Right atrium auricular region (tissue), 2 donors: ENCODE measurements around the gene CNGA4. TPM values are rescaled to one million over a fixed set of nuclear protein-coding genes. Genes with fewer than 3 reads are reported as not detected.

Experiments
- DNase-seq: peaks from one replicate; pipeline ENCODE4 v3.0.0-alpha.2; 2019; ENCODE audit warnings: low spot score
- H3K27ac ChIP-seq, 2 donors: fragments of 200-600 bp; sonication (generic); 1 replicate in 1 of 2; 2 replicates in 1 of 2; pipeline ENCODE4 v1.5.1; 2016 to 2019
- H3K27me3 ChIP-seq, 2 donors: fragments of 200-600 bp; sonication (generic); one replicate each; pipeline versions ENCODE4 v1.5.1 to v1.6.0; 2017 to 2019
- H3K36me3 ChIP-seq: fragments of 200-600 bp; sonication (generic); one replicate; pipeline ENCODE4 v1.5.1; 2016
- H3K4me1 ChIP-seq, 2 donors: fragments of 200-600 bp; sonication (generic); one replicate each; pipeline versions ENCODE4 v1.5.1 to v1.6.0; 2017 to 2019
- H3K4me3 ChIP-seq, 2 donors: fragments of 200-600 bp; sonication (generic); 1 replicate in 1 of 2; 2 replicates in 1 of 2; pipeline ENCODE4 v1.5.1; 2017 to 2019; ENCODE audit warnings: mild to moderate bottlenecking in 1 of 2, moderate library complexity in 1 of 2
- H3K9me3 ChIP-seq, 2 donors: fragments of 200-600 bp; sonication (generic); one replicate each; pipeline ENCODE4 v1.5.1; 2019
- CTCF ChIP-seq, 2 donors: fragments of 200-600 bp; sonication (generic); IDR thresholded peaks; one replicate each; pipeline ENCODE4 v1.5.1; 2019; ENCODE audit warnings: antibody characterized with exemption in 2 of 2
- total RNA-seq, 2 donors: library from RNA; depleted of rRNA; stranded (reverse); fragments of >200 nt; gene quantifications; one replicate each; pipeline ENCODE4 v1.1.0, GENCODE V29; 2016

CNGA4 gene
- total RNA-seq, 2 donors from 2014 or later: not detected

GRCh38 chr11:6251990-6252473 lies 13.1 kb downstream of the CNGA4 start:
- Histone ChIP-seq H3K36me3 (no peaks in the 10 kb centered on the region), H3K27ac (no peak overlapping the region), H3K4me3 (no peak overlapping the region), H3K27me3 (no peaks in the 10 kb centered on the region), H3K4me1 (peaks cover 0 to 10% of the 10 kb centered on the region in 2 donors), H3K9me3 (no peaks in the 10 kb centered on the region)
- DNase-seq: no peak
- no peak for TF ChIP-seq CTCF (IDR thresholded peaks at IDR 0.05)

- TF ChIP-seq CTCF (IDR thresholded peaks at IDR 0.05): no peak
- H3K27me3 ChIP-seq: no peaks in the 10 kb centered on the region
- no peak overlapping the region for H3K4me3 ChIP-seq
- no peak overlapping the region for H3K27ac ChIP-seq
- H3K4me1 ChIP-seq: peaks cover 0 to 10% of the 10 kb centered on the region in 2 donors
- no peaks in the 10 kb centered on the region for H3K9me3 ChIP-seq
- no peak for DNase-seq
- no peaks in the 10 kb centered on the region for H3K36me3 ChIP-seq
Measured at GRCh38 chr11:6253197-6253596, 14.3 kb downstream of the CNGA4 start.

GRCh38 chr11:6258141-6258540 lies 19.3 kb downstream of the CNGA4 start:
- Histone ChIP-seq H3K4me1 (peaks cover 0 to 18% of the 10 kb centered on the region in 2 donors), H3K9me3 (no peaks in the 10 kb centered on the region), H3K27ac (no peak overlapping the region), H3K36me3 (no peaks in the 10 kb centered on the region), H3K27me3 (no peaks in the 10 kb centered on the region), H3K4me3 (no peak overlapping the region)
- no peak for TF ChIP-seq CTCF (IDR thresholded peaks at IDR 0.05)
- no peak for DNase-seq

- H3K27me3 ChIP-seq: no peaks in the 10 kb centered on the region
- H3K4me1 ChIP-seq: peaks cover 0 to 18% of the 10 kb centered on the region in 2 donors
- no peak overlapping the region for H3K27ac ChIP-seq
- no peak for TF ChIP-seq CTCF (IDR thresholded peaks at IDR 0.05)
- peak overlapping the region; percentile 33 to 51 for H3K4me3 ChIP-seq
- H3K36me3 ChIP-seq: no peaks in the 10 kb centered on the region
- no peaks in the 10 kb centered on the region for H3K9me3 ChIP-seq
- DNase-seq: no peak
Measured at GRCh38 chr11:6258571-6259081, 19.7 kb downstream of the CNGA4 start.

- H3K27me3 ChIP-seq: no peaks in the 10 kb centered on the region
- H3K27ac ChIP-seq: no peak overlapping the region
- H3K4me1 ChIP-seq: peaks cover 0 to 18% of the 10 kb centered on the region in 2 donors
- H3K36me3 ChIP-seq: no peaks in the 10 kb centered on the region
- peak overlapping the region in 1 of 2 donors; percentile 51 for H3K4me3 ChIP-seq
- DNase-seq: no peak
- no peaks in the 10 kb centered on the region for H3K9me3 ChIP-seq
- TF ChIP-seq CTCF (IDR thresholded peaks at IDR 0.05): no peak
Measured at GRCh38 chr11:6260207-6260726, 21.4 kb downstream of the CNGA4 start.

GRCh38 chr11:6263662-6264061 lies 24.8 kb downstream of the CNGA4 start:
- Histone ChIP-seq H3K9me3 (no peaks in the 10 kb centered on the region), H3K27me3 (no peaks in the 10 kb centered on the region), H3K36me3 (no peaks in the 10 kb centered on the region), H3K4me3 (no peak overlapping the region), H3K4me1 (peaks cover 0 to 15% of the 10 kb centered on the region in 2 donors), H3K27ac (no peak overlapping the region)
- DNase-seq: no peak
- no peak for TF ChIP-seq CTCF (IDR thresholded peaks at IDR 0.05)
